Stomach (tissue), 9 donors: ENCODE measurements around the gene TMEM178A. TPM values are rescaled to one million over a fixed set of nuclear protein-coding genes. Genes with fewer than 3 reads are reported as not detected.
"Not testable (repeated sequence)": the region's sequence is repeated elsewhere in the genome, so short reads cannot be mapped to it uniquely, and the experiment has no call there.

Experiments
- DNase-seq, 2 donors: peaks; one replicate each; pipeline versions ENCODE4 v3.0.0 to v3.0.0-alpha.2; 2013 to 2019
- H3K27ac ChIP-seq, 5 donors: fragments of 200-600 bp in 4 of 5; sonication (generic) in 4 of 5; one replicate each; pipeline ENCODE4 v1.5.1; 2013 to 2019; ENCODE audit warnings: mild to moderate bottlenecking in 1 of 5, moderate library complexity in 1 of 5
- H3K27me3 ChIP-seq, 3 donors: fragments of 200-600 bp; sonication (generic); one replicate each; pipeline ENCODE4 v1.5.1; 2017 to 2019; ENCODE audit warnings: mixed run types in 1 of 3
- H3K36me3 ChIP-seq, 4 donors: fragments of 200-600 bp; sonication (generic); 1 replicate in 3 of 4; 2 replicates in 1 of 4; pipeline ENCODE4 v1.5.1; 2016 to 2019
- H3K4me1 ChIP-seq, 4 donors: fragments of 200-600 bp; sonication (generic); one replicate each; pipeline ENCODE4 v1.5.1; 2016 to 2019
- H3K4me3 ChIP-seq, 4 donors: fragments of 200-600 bp; sonication (generic) in 3 of 4; one replicate each; pipeline ENCODE4 v1.5.1; 2016 to 2019; ENCODE audit warnings: mild to moderate bottlenecking in 1 of 4
- H3K9me3 ChIP-seq, 4 donors: fragments of 200-600 bp; sonication (generic); one replicate each; pipeline ENCODE4 v1.5.1; 2016 to 2019
- CTCF ChIP-seq, 7 experiments: fragments of 450-650 bp in 4 of 7; fragments of 200-600 bp in 3 of 7; sonication (generic) in 3 of 7; IDR thresholded peaks; one replicate each; pipeline ENCODE4 v1.5.1; 2016 to 2019; ENCODE audit warnings: antibody characterized with exemption in 7 of 7, control low read depth in 2 of 7, mild to moderate bottlenecking in 1 of 7
- EP300 ChIP-seq: sonication (generic); formaldehyde crosslinking; IDR thresholded peaks from one replicate; pipeline ENCODE4 v1.6.1; 2017; ENCODE audit warnings: antibody characterized with exemption
- POLR2A ChIP-seq, 4 donors: fragments of 450-650 bp; IDR thresholded peaks; one replicate each; pipeline ENCODE4 v1.6.1; 2016; ENCODE audit warnings: antibody characterized with exemption in 4 of 4, control low read depth in 2 of 4, mild to moderate bottlenecking in 1 of 4, moderate library complexity in 1 of 4
- POLR2AphosphoS5 ChIP-seq, 3 donors: sonication (generic); formaldehyde crosslinking; IDR thresholded peaks; one replicate each; pipeline ENCODE4 v1.6.1; 2016; ENCODE audit warnings: antibody characterized with exemption in 3 of 3
- WGBS, 5 donors: extraction: QIAGEN DNeasy Blood & Tissue Kit in 3 of 5; methylation state at CpG; one replicate each; pipeline versions ENCODE4 v1.1.5 to v1.1.7; 2013 to 2018; 5-methylcytosine and 5-hydroxymethylcytosine counted together
- intact Hi-C: fragments of 100-400 bp; cut with DNase I; formaldehyde crosslinking; loops from one replicate; pipeline ENCODE4 v1.15.1; 2023; ENCODE audit warnings: low total_unique reads
- polyA plus RNA-seq, 3 donors: library from polyadenylated mRNA; stranded (reverse); fragments of 200-250 nt; gene quantifications; one replicate each; pipeline ENCODE4 v1.2.3, GENCODE V29; 2013
- total RNA-seq, 5 donors: library from RNA; depleted of rRNA; stranded (reverse); fragments of >200 nt; gene quantifications; one replicate each; pipeline versions ENCODE4 v1.1.0 to v1.2.3, GENCODE V29; 2014 to 2016
- donor health status: healthy with polysubstance abuse.
- donor health status: Bipolar disorder and iron deficiency.
- donor health status: healthy.

Gene TMEM178A
- total and polyA plus RNA-seq, 8 donors: 0.62 to 36.5 (median 4.4) TPM

DNA sequence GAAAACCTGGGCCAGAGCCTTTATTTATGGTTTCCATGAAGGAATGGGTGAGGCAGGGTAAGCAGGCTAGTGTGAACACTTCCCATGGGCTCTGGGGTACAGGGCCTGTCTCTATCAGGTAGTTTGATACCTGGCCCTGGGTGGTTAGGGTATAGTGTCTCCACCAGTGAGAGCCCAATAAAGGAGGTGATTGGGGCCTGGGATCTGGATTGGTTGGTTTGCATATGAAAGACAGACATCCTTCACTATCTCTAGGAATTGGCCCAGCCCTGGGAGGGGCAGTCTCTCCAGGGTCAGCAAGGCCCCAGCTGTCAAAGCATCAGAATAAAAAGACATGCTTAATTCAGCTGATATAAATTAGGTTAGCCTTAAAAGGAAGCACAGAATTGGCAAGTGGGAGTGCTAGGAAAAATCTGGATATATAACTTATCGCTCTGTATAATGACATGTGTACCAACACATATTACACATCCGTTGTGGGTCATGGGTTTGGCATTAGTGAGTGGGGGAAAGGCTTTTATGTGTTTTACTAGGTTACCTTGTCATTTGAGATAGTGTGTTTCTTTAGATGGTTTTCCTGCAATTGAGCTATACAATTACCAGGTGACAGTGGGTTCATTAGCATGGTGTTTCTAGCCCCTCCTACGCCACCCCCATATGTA lies 18.5 kb upstream of the TMEM178A start:
- H3K27me3 ChIP-seq: no peaks in the 10 kb centered on the region
- intact Hi-C loops: no loop called here
- H3K36me3 ChIP-seq: no peaks in the 10 kb centered on the region
- no peak for TF ChIP-seq EP300
- TF ChIP-seq POLR2AphosphoS5 (IDR thresholded peaks at IDR 0.05): no peak
- TF ChIP-seq CTCF (IDR thresholded peaks at IDR 0.05): no peak
- TF ChIP-seq POLR2A (IDR thresholded peaks at IDR 0.05): no peak
- H3K4me1 ChIP-seq: peaks cover 0 to 6% (median 1%) of the 10 kb centered on the region in 4 donors
- H3K4me3 ChIP-seq: no peak overlapping the region
- 86 to 95% (median 89%) methylated on average over 3 of the region's 3 CpGs for WGBS, 5 donors
- H3K27ac ChIP-seq: no peak overlapping the region
- DNase-seq: no peak
- H3K9me3 ChIP-seq: no peaks in the 10 kb centered on the region

DNA sequence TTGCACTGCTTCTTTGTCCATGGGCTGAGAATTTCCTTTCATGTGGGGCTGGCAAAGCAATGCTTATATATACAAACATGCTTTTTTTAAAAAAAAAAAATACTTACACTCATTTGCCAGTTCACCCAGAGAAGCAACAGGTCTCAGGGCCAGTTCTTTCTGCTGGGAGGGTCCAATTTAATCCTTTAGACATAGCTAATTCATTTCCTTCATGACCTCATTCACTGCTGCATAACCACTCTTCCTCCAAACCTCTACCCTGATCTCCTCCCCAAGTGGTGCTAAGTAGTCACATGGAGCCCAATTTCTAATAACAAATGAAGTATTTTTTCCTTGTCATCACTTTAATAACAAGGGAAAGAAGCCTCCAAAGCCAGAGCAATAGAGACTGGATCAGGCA lies 17.1 kb upstream of the TMEM178A start:
- Histone ChIP-seq H3K4me1 (no peaks in the 10 kb centered on the region), H3K27ac (no peak overlapping the region), H3K4me3 (no peak overlapping the region), H3K27me3 (no peaks in the 10 kb centered on the region), H3K9me3 (no peaks in the 10 kb centered on the region), H3K36me3 (no peaks in the 10 kb centered on the region)
- no peak for DNase-seq
- TF ChIP-seq POLR2AphosphoS5 (IDR thresholded peaks at IDR 0.05) (no peak), CTCF (IDR thresholded peaks at IDR 0.05) (no peak), EP300 (no peak), POLR2A (IDR thresholded peaks at IDR 0.05) (no peak)
- intact Hi-C loops: no loop called here

DNA sequence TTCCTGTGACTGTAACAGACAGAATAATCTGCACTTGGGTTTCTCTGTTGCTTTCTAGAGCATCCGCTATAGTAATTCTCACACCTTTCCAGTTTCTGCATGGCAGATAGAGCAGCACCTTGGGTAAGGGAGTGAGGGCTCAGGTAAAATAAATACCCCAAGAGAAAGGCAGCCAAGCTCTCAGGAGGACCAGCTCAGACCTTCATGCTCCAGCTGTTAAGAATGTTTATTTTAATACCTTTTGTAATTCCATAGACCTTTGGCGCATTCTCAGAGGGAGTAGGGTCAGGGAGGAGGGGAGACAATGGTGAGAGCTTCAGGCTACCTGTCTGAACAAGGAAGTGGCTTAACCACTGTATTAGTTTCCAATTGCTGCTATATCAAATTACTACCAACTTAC lies 16.2 kb upstream of the TMEM178A start:
- intact Hi-C loops: no loop called here
- Histone ChIP-seq H3K36me3 (no peaks in the 10 kb centered on the region), H3K4me1 (no peaks in the 10 kb centered on the region), H3K4me3 (no peak overlapping the region), H3K9me3 (peaks cover 0 to under 1% (median 0%) of the 10 kb centered on the region in 4 donors), H3K27me3 (no peaks in the 10 kb centered on the region), H3K27ac (no peak overlapping the region)
- WGBS, 5 donors: 86 to 93% (median 88%) methylated on average over 2 of the region's 2 CpGs
- TF ChIP-seq EP300: no peak
- no peak for TF ChIP-seq POLR2AphosphoS5 (IDR thresholded peaks at IDR 0.05)
- TF ChIP-seq POLR2A (IDR thresholded peaks at IDR 0.05): no peak
- TF ChIP-seq CTCF (IDR thresholded peaks at IDR 0.05): no peak
- DNase-seq: no peak

- no peaks in the 10 kb centered on the region for H3K36me3 ChIP-seq
- H3K27ac ChIP-seq: no peak overlapping the region
- no peaks in the 10 kb centered on the region for H3K4me1 ChIP-seq
- 92 to 100% (median 99%) methylated on average over 3 of the region's 3 CpGs for WGBS, 5 donors
- DNase-seq: no peak
- TF ChIP-seq EP300: no peak
- TF ChIP-seq POLR2AphosphoS5 (IDR thresholded peaks at IDR 0.05): no peak
- no peak for TF ChIP-seq POLR2A (IDR thresholded peaks at IDR 0.05)
- H3K27me3 ChIP-seq: no peaks in the 10 kb centered on the region
- intact Hi-C loops: no loop called here
- H3K9me3 ChIP-seq: peaks cover 0 to 8% (median 5%) of the 10 kb centered on the region in 4 donors
- no peak overlapping the region for H3K4me3 ChIP-seq
Observed at GRCh38 chr2:39650468-39650867, 15.2 kb upstream of the TMEM178A start.

- H3K9me3 ChIP-seq, intact Hi-C loops, H3K27me3 ChIP-seq, H3K4me3 ChIP-seq, H3K27ac ChIP-seq, H3K36me3 ChIP-seq, H3K4me1 ChIP-seq, DNase-seq: not testable (repeated sequence)
- 85 to 95% (median 91%) methylated on average over 2 of the region's 2 CpGs for WGBS, 5 donors
Observed at GRCh38 chr2:39656215-39656614, 9.5 kb upstream of the TMEM178A start.
